Measurements from ENCODE around the gene PTPRM. TPM values are rescaled to one million over a fixed set of nuclear protein-coding genes. Genes with fewer than 3 reads are reported as not detected.

The PTPRM gene
- total RNA-seq, 1 experiment from 2014 or later: 14.5 TPM

- no peaks in the 10 kb centered on the region for H3K4me1 ChIP-seq (ENCODE audit: control insufficient read depth in 1 of 2, insufficient read depth in 2 of 2, low read length in 2 of 2)
- no peak overlapping the region for H3K4me3 ChIP-seq (replicated peaks in 1 of 2; ENCODE audit: low read depth in 1 of 2, low read length in 2 of 2)
- no peaks in the 10 kb centered on the region for H3K79me2 ChIP-seq (ENCODE audit: insufficient read depth, low read length)
- H3K9me3 ChIP-seq (ENCODE audit: control insufficient read depth in 1 of 2, insufficient read depth in 1 of 2, low read depth in 1 of 2, low read length in 2 of 2): no peaks in the 10 kb centered on the region
- no peak overlapping the region for H2AFZ ChIP-seq (ENCODE audit: low read depth, low read length, poor library complexity, severe bottlenecking)
- RAD21 ChIA-PET (ENCODE audit: low non-redundant PET in 1 of 2, low total read pairs in 2 of 2, uncharacterized antibody in 2 of 2, unreplicated experiment in 2 of 2): no interaction called here
- POLR2A ChIA-PET: no interaction called here
- no peaks in the 10 kb centered on the region for H4K20me1 ChIP-seq (ENCODE audit: insufficient read depth)
- no TSS peak for BruUV-seq (replicated peaks)
- TF ChIP-seq MAX (IDR thresholded peaks at IDR 0.05) (no peak), ZNF274 (IDR thresholded peaks at IDR 0.05; ENCODE audit: low read depth, low read length) (no peak), CBX3 (IDR thresholded peaks at IDR 0.05; ENCODE audit: low read depth) (no peak), EZH2phosphoT487 (IDR thresholded peaks at IDR 0.05; ENCODE audit: borderline replicate concordance) (no peak), REST (IDR thresholded peaks at IDR 0.05; ENCODE audit: low read depth) (no peak), EZH2 (IDR thresholded peaks at IDR 0.05) (no peak), SRF (IDR thresholded peaks at IDR 0.05; ENCODE audit: low read depth) (no peak), YY1 (IDR thresholded peaks at IDR 0.05; ENCODE audit: extremely low read depth, insufficient replicate concordance, low read depth, low read length) (no peak), POLR2A (IDR thresholded peaks at IDR 0.05; ENCODE audit: borderline replicate concordance, extremely low read depth, insufficient read depth, insufficient read length) (no peak), ZFX (IDR thresholded peaks at IDR 0.05) (no peak)
- CTCF ChIA-PET: no interaction called here
- no peaks in the 10 kb centered on the region for H3K9me2 ChIP-seq (ENCODE audit: insufficient read depth)
- H3K9ac ChIP-seq (ENCODE audit: low read length): no peak overlapping the region
- intact Hi-C loops (cut with micrococcal nuclease): no loop called here
- ATAC-seq (no peak), DNase-seq (ENCODE audit: low read depth, low spot score) (no peak)
- no peaks in the 10 kb centered on the region for H3K36me3 ChIP-seq (ENCODE audit: control insufficient read depth in 1 of 2, insufficient read depth in 2 of 2, low read length in 2 of 2)
- no peaks in the 10 kb centered on the region for H3K27me3 ChIP-seq (ENCODE audit: insufficient read depth, low read length)
- no peak overlapping the region for H3K4me2 ChIP-seq (ENCODE audit: low read length)
- H3K27ac ChIP-seq (ENCODE audit: low read depth, low read length): no peak overlapping the region
Measured at GRCh38 chr18:7878265-7879211, 311.4 kb downstream of the PTPRM start.

Measured in HCT116 (cell line).